Spleen (tissue), 7 donors: ENCODE measurements around the gene ACOT13.

Source experiments
- POLR2AphosphoS5 ChIP-seq, 3 donors: sonication (generic); formaldehyde crosslinking; IDR thresholded peaks; one replicate each; pipeline ENCODE4 v1.5.1; 2017; ENCODE audit warnings: antibody characterized with exemption in 3 of 3
- TF ChIP-seq, protein P1 (sequence below), 11 experiments: fragments of 200-600 bp in 7 of 11; fragments of 450-650 bp in 4 of 11; sonication (generic) in 4 of 11; IDR thresholded peaks in 8 of 11; conservative IDR thresholded peaks in 3 of 11; 1 replicate in 7 of 11; 2 replicates in 4 of 11; pipeline versions ENCODE4 v1.4.0 to v1.8.0; 2016 to 2021; ENCODE audit warnings: antibody characterized with exemption in 11 of 11, inconsistent platforms in 4 of 11, mild to moderate bottlenecking in 1 of 11
- donor health status: DM: no; HTN: no; CAD: no; lungs with moderate emphysema.
- donor health status: DM: no; HTN: no; CAD: no.
- donor health status: DM: no; HTN: no; CAD: no.

DNA sequence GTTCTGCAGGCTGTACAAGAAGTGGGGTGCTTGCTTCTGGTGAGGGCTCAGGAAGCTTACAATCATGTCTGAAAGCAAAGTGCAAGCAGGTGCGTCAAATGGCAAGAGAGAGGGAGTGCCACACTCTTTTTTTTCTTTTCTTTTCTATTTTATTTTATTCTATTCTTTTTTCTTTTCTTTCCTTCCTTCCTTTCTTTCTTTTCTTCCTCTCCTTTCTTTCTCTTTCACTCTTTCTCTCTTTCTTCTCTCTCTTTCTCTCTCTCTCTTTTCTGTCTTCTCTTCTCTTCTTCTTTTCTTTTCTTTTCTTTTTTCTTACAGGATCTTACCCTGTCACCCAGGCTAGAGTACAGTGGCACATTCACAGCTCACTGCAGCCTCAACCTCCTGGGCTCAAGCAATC, 19.5 kb downstream of the ACOT13 start:
- no peak for TF ChIP-seq POLR2AphosphoS5 (IDR thresholded peaks at IDR 0.05)
- TF ChIP-seq, protein P1, sequence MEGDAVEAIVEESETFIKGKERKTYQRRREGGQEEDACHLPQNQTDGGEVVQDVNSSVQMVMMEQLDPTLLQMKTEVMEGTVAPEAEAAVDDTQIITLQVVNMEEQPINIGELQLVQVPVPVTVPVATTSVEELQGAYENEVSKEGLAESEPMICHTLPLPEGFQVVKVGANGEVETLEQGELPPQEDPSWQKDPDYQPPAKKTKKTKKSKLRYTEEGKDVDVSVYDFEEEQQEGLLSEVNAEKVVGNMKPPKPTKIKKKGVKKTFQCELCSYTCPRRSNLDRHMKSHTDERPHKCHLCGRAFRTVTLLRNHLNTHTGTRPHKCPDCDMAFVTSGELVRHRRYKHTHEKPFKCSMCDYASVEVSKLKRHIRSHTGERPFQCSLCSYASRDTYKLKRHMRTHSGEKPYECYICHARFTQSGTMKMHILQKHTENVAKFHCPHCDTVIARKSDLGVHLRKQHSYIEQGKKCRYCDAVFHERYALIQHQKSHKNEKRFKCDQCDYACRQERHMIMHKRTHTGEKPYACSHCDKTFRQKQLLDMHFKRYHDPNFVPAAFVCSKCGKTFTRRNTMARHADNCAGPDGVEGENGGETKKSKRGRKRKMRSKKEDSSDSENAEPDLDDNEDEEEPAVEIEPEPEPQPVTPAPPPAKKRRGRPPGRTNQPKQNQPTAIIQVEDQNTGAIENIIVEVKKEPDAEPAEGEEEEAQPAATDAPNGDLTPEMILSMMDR (IDR thresholded peaks at IDR 0.05 in 8 of 11, conservative IDR thresholded peaks at IDR 0.05 in 3 of 11) = no peak
